Spinal cord (tissue), 10 donors: ENCODE data around the gene MAEL. TPM values are rescaled to one million over a fixed set of nuclear protein-coding genes. Genes with fewer than 3 reads are reported as not detected.
A peak's percentile ranks its signal among the peaks of the same experiment; 100 is the strongest.

Experiments
- DNase-seq, 6 donors: peaks; one replicate each; pipeline versions ENCODE4 v3.0.0 to v3.0.0-alpha.2; 2013 to 2015; ENCODE audit warnings: low spot score in 6 of 6, low read depth in 4 of 6
- H3K27ac ChIP-seq: one replicate; pipeline ENCODE4 v1.5.1; 2013; ENCODE audit warnings: low read depth, low read length, control low read depth
- H3K27me3 ChIP-seq: one replicate; pipeline ENCODE4 v1.6.1; 2013; ENCODE audit warnings: low read length; ENCODE audit not compliant: control insufficient read depth, insufficient read depth
- H3K36me3 ChIP-seq: one replicate; pipeline ENCODE4 v1.6.1; 2013; ENCODE audit warnings: low read length; ENCODE audit not compliant: control insufficient read depth, insufficient read depth
- H3K4me1 ChIP-seq: one replicate; pipeline ENCODE4 v1.6.1; 2013; ENCODE audit warnings: low read length; ENCODE audit not compliant: control insufficient read depth, insufficient read depth
- H3K4me3 ChIP-seq: one replicate; pipeline ENCODE4 v1.5.1; 2013; ENCODE audit warnings: low read depth, low read length, control low read depth
- H3K9me3 ChIP-seq: one replicate; pipeline ENCODE4 v1.6.1; 2013; ENCODE audit warnings: low read length; ENCODE audit not compliant: control insufficient read depth, insufficient read depth
- WGBS: methylation state at CpG from one replicate; pipeline ENCODE4 v1.1.5; 2013; ENCODE audit warnings: missing lambda C conversion rate; ENCODE audit not compliant: insufficient coverage; 5-methylcytosine and 5-hydroxymethylcytosine counted together
- polyA plus RNA-seq, 2 donors: library from polyadenylated mRNA; unstranded; fragments of 120-200 nt; gene quantifications; one replicate each; pipeline ENCODE4 v1.2.1, GENCODE V29; 2013; ENCODE audit not compliant: insufficient read length in 2 of 2
- total RNA-seq, 2 donors: library from RNA; depleted of rRNA in 1 of 2; stranded (reverse); fragments of 120-200 nt in 1 of 2; fragments of >200 nt in 1 of 2; gene quantifications; one replicate each; pipeline versions ENCODE4 v1.2.3 to v1.2.4, GENCODE V29; 2013 to 2014
- donor health status: healthy.

Gene MAEL
- total and polyA plus RNA-seq, 4 donors, result 1.5 to 3.5 (median 2.8) TPM

- Histone ChIP-seq H3K4me1 (no peaks in the 10 kb centered on the region), H3K9me3 (no peaks in the 10 kb centered on the region), H3K27me3 (peaks cover 1% of the 10 kb centered on the region), H3K4me3 (no peak overlapping the region), H3K27ac (no peak overlapping the region), H3K36me3 (no peaks in the 10 kb centered on the region)
- peak in 1 of 6 donors; percentile 17 for DNase-seq
- WGBS, result 79% methylated on average over 7 of the region's 8 CpGs
Observed at GRCh38 chr1:167052389-167052788, 63.3 kb downstream of the MAEL start.

- Histone ChIP-seq H3K9me3 (no peaks in the 10 kb centered on the region), H3K36me3 (no peaks in the 10 kb centered on the region), H3K27me3 (peaks cover 2% of the 10 kb centered on the region), H3K27ac (no peak overlapping the region), H3K4me3 (no peak overlapping the region), H3K4me1 (peaks cover 5% of the 10 kb centered on the region)
- 81% methylated on average over 3 of the region's 3 CpGs for WGBS
- DNase-seq, result no peak
Observed at GRCh38 chr1:167054531-167054930, 65.5 kb downstream of the MAEL start.

GRCh38 chr1:167054946-167055630 lies 66.0 kb downstream of the MAEL start:
- WGBS, result 89% methylated on average over 13 of the region's 14 CpGs
- no peaks in the 10 kb centered on the region for H3K9me3 ChIP-seq
- H3K27me3 ChIP-seq, result peaks cover 2% of the 10 kb centered on the region
- no peak overlapping the region for H3K27ac ChIP-seq
- H3K36me3 ChIP-seq, result no peaks in the 10 kb centered on the region
- H3K4me3 ChIP-seq, result no peak overlapping the region
- peaks cover 5% of the 10 kb centered on the region for H3K4me1 ChIP-seq
- DNase-seq, result no peak

GRCh38 chr1:167056529-167057231 lies 67.6 kb downstream of the MAEL start:
- DNase-seq, result no peak
- WGBS, result 78% methylated on average over 4 of the region's 10 CpGs
- Histone ChIP-seq H3K27me3 (peaks cover 2% of the 10 kb centered on the region), H3K27ac (no peak overlapping the region), H3K9me3 (no peaks in the 10 kb centered on the region), H3K4me1 (peaks cover 5% of the 10 kb centered on the region), H3K4me3 (no peak overlapping the region), H3K36me3 (no peaks in the 10 kb centered on the region)

DNA sequence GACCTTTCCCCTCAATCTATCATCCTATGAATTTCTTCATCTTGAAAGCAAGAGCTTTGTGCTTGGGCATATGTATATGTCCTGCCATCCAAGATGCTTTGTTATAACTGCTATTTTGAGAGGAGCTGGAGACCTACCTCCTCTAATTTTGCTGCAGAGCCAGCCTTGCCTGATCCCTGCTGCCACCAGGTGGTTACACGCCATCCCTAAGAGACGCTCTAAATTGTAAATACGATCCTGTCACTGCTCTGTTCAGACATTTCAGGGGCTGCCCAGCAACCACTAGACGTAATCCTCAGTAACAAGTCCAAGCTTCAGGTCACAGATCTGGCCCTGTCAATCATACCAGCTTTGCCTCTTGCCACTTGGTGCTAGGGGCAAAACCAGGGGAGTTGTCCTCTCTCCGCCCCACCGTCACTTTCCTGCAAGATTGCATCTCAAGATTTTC lies 68.2 kb downstream of the MAEL start:
- Histone ChIP-seq H3K36me3 (no peaks in the 10 kb centered on the region), H3K9me3 (no peaks in the 10 kb centered on the region), H3K27ac (no peak overlapping the region), H3K4me3 (no peak overlapping the region), H3K27me3 (peaks cover 2% of the 10 kb centered on the region), H3K4me1 (peaks cover 5% of the 10 kb centered on the region)
- 31% methylated on average over 6 of the region's 6 CpGs for WGBS
- peak in 5 of 6 donors; percentile 39 to 92 (median 46) for DNase-seq

DNA sequence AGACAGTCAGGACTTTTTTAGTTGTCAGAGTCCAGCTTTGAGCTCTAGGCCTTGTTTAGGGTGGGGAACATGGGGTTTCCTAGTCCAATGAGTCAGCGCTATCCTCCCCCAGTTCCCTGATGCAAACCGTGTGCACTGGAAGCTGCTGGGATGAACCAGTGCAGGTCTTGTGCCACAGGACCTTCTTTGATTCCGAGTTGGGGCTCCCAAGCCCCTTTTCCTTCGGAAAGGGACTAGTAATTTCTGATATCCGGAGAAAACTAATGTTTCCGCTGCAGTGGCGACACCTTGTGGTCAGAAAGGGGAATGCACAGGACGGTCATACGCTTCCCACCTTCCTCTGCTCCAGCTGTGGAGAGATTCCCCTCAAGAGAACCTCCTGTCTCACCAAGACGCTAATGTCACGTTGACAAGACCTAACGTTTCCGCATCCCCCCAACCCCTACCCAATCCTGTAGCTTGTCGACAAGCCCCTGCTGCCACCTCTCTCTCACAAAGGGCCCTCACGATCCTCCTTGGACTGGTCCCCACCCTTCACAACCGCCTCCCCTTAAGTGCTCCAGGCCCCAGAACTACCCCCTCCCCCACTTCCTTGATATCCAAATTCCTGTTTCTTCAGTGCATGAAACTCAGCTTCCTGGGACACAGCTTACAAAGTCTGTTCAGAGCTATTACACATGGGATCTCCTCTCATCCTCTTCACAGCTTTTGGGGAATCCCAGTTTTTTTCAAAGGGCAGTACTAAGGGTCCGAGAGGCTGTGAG lies 70.1 kb downstream of the MAEL start:
- Histone ChIP-seq H3K9me3 (no peaks in the 10 kb centered on the region), H3K27me3 (peaks cover 2% of the 10 kb centered on the region), H3K4me3 (peak overlapping the region; percentile 4), H3K4me1 (peaks cover 5% of the 10 kb centered on the region), H3K36me3 (no peaks in the 10 kb centered on the region), H3K27ac (no peak overlapping the region)
- 19% methylated on average over 16 of the region's 17 CpGs for WGBS
- DNase-seq, result peak; percentile 43 to 93 (median 62)

DNA sequence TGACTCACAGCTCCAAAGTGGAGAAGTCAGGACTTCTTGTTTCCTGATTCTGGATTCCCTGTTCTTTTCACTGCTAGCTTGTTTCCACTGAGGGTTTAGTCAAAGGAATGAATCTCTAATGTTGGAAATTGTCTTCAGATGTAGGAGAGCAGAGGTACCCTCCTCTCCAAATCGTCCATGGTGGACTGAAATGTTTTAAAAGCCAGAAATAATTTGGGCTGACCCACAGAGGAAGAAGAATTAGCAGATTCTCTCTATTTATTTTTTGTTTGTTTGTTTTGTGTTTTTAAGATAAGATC lies 70.7 kb downstream of the MAEL start:
- H3K9me3 ChIP-seq, result no peaks in the 10 kb centered on the region
- no peak overlapping the region for H3K27ac ChIP-seq
- no peak for DNase-seq
- H3K4me3 ChIP-seq, result no peak overlapping the region
- H3K4me1 ChIP-seq, result peaks cover 5% of the 10 kb centered on the region
- H3K36me3 ChIP-seq, result no peaks in the 10 kb centered on the region
- H3K27me3 ChIP-seq, result peaks cover 2% of the 10 kb centered on the region
- WGBS, result 40% methylated on average over 1 of the region's 1 CpG

GRCh38 chr1:167060141-167061072 lies 71.3 kb downstream of the MAEL start:
- peaks cover 5% of the 10 kb centered on the region for H3K4me1 ChIP-seq
- no peaks in the 10 kb centered on the region for H3K9me3 ChIP-seq
- DNase-seq, result no peak
- 80% methylated on average over 10 of the region's 10 CpGs for WGBS
- H3K27ac ChIP-seq, result no peak overlapping the region
- H3K27me3 ChIP-seq, result peaks cover 2% of the 10 kb centered on the region
- H3K4me3 ChIP-seq, result no peak overlapping the region
- no peaks in the 10 kb centered on the region for H3K36me3 ChIP-seq

- 95% methylated on average over 3 of the region's 3 CpGs for WGBS
- Histone ChIP-seq H3K4me3 (no peak overlapping the region), H3K36me3 (no peaks in the 10 kb centered on the region), H3K9me3 (no peaks in the 10 kb centered on the region), H3K4me1 (peaks cover 5% of the 10 kb centered on the region), H3K27ac (no peak overlapping the region), H3K27me3 (peaks cover 2% of the 10 kb centered on the region)
- DNase-seq, result no peak
Observed at GRCh38 chr1:167061073-167061464, 72.0 kb downstream of the MAEL start.
